HCT116 (cell line): ENCODE measurements around the gene ABCG1. TPM values are rescaled to one million over a fixed set of nuclear protein-coding genes. Genes with fewer than 3 reads are reported as not detected.

ENCODE experiments used
- ATAC-seq: fragments of 200-7000 bp; cut with Tn5 transposase; 2 replicates; pipeline ENCODE4 v1.9.1; 2020; ENCODE audit warnings: mild to moderate bottlenecking, moderate library complexity
- BruUV-seq: library from RNA; stranded (reverse); fragments of 400-500 nt; replicated peaks from 2 replicates; lab custom pipeline; 2021; lab: Mats Ljungman, UMichigan
- CTCF ChIA-PET: fragments of 300-600 bp; sonication (Branson Sonifier 250); formaldehyde crosslinking; loops from one replicate; lab custom pipeline; 2021; ENCODE audit warnings: antibody characterized with exemption; lab: Charles Lee
- POLR2A ChIA-PET: fragments of 300-600, 350-600 bp; sonication (Branson Sonifier 250); formaldehyde crosslinking; loops from one replicate; lab custom pipeline; 2021; ENCODE audit warnings: antibody characterized with exemption; lab: Charles Lee
- RAD21 ChIA-PET, 2 experiments: fragments of 300-600 bp; sonication (Branson Sonifier 250); formaldehyde crosslinking; loops; one replicate each; lab custom pipeline; 2023; ENCODE audit warnings: low total read pairs in 2 of 2; ENCODE audit not compliant: uncharacterized antibody in 2 of 2, unreplicated experiment in 2 of 2, low non-redundant PET in 1 of 2; lab: Charles Lee
- DNase-seq: peaks from one replicate; pipeline ENCODE4 v3.0.0-alpha.2; 2010; ENCODE audit warnings: low read depth, low spot score
- H2AFZ ChIP-seq: fragments of 200-600 bp; shearing (Covaris generic), sonication (generic); 2 replicates; pipeline ENCODE4 v1.6.1; 2017; ENCODE audit warnings: low read depth, mixed run types, mixed read lengths, antibody characterized with exemption, low read length; ENCODE audit not compliant: poor library complexity, severe bottlenecking
- H3K27ac ChIP-seq: 2 replicates; pipeline ENCODE4 v1.5.1; 2012; ENCODE audit warnings: low read depth, low read length
- H3K27me3 ChIP-seq: fragments of 200-600 bp; sonication (generic); 2 replicates; pipeline ENCODE4 v1.6.1; 2016; ENCODE audit warnings: mixed run types, low read length, mixed read lengths; ENCODE audit not compliant: insufficient read depth
- H3K36me3 ChIP-seq, 2 experiments: fragments of 200-500 bp in 1 of 2; fragments of 200-600 bp in 1 of 2; sonication (Bioruptor generic) in 1 of 2; sonication (generic) in 1 of 2; 2 replicates each; pipeline versions ENCODE4 v1.5.1 to v1.6.1; 2014 to 2016; ENCODE audit warnings: low read length in 2 of 2, inconsistent platforms in 1 of 2, mixed read lengths in 1 of 2, mixed run types in 1 of 2; ENCODE audit not compliant: insufficient read depth in 2 of 2, control insufficient read depth in 1 of 2
- H3K4me1 ChIP-seq, 2 experiments: fragments of 200-600 bp in 1 of 2; sonication (generic) in 1 of 2; 2 replicates each; pipeline versions ENCODE4 v1.5.1 to v1.6.1; 2012 to 2017; ENCODE audit warnings: low read length in 2 of 2, inconsistent platforms in 1 of 2, mild to moderate bottlenecking in 1 of 2, mixed read lengths in 1 of 2, mixed run types in 1 of 2, moderate library complexity in 1 of 2; ENCODE audit not compliant: insufficient read depth in 2 of 2, control insufficient read depth in 1 of 2
- H3K4me2 ChIP-seq: fragments of 200-600 bp; sonication (generic); 2 replicates; pipeline ENCODE4 v1.6.1; 2017; ENCODE audit warnings: mixed run types, low read length, mixed read lengths
- H3K4me3 ChIP-seq, 2 experiments: fragments of 200-600 bp in 1 of 2; sonication (generic) in 1 of 2; replicated peaks in 1 of 2; 2 replicates each; pipeline ENCODE4 v1.5.1; 2011 to 2016; ENCODE audit warnings: low read length in 2 of 2, control low read depth in 1 of 2, low read depth in 1 of 2, mild to moderate bottlenecking in 1 of 2, mixed read lengths in 1 of 2, mixed run types in 1 of 2
- H3K79me2 ChIP-seq: fragments of 200-600 bp; sonication (generic); 2 replicates; pipeline ENCODE4 v1.6.1; 2017; ENCODE audit warnings: mild to moderate bottlenecking, mixed run types, low read length, moderate library complexity, mixed read lengths; ENCODE audit not compliant: insufficient read depth
- H3K9ac ChIP-seq: fragments of 200-600 bp; sonication (generic); 2 replicates; pipeline ENCODE4 v1.6.1; 2016; ENCODE audit warnings: low read length, mixed read lengths
- H3K9me2 ChIP-seq: fragments of 200-600 bp; sonication (generic), shearing (Covaris generic); 2 replicates; pipeline ENCODE4 v1.6.1; 2017; ENCODE audit warnings: mixed run types, mild to moderate bottlenecking, moderate library complexity; ENCODE audit not compliant: insufficient read depth
- H3K9me3 ChIP-seq, 2 experiments: fragments of 200-500 bp in 1 of 2; fragments of 200-600 bp in 1 of 2; sonication (Bioruptor generic) in 1 of 2; sonication (generic) in 1 of 2; 2 replicates each; pipeline ENCODE4 v1.6.1; 2014 to 2017; ENCODE audit warnings: low read length in 2 of 2, mixed read lengths in 2 of 2, inconsistent platforms in 1 of 2, low read depth in 1 of 2, mild to moderate bottlenecking in 1 of 2, mixed run types in 1 of 2, moderate library complexity in 1 of 2; ENCODE audit not compliant: control insufficient read depth in 1 of 2, insufficient read depth in 1 of 2
- H4K20me1 ChIP-seq: fragments of 200-600 bp; sonication (generic), shearing (Covaris generic); 2 replicates; pipeline ENCODE4 v1.6.1; 2017; ENCODE audit warnings: mixed run types, mild to moderate bottlenecking, moderate library complexity; ENCODE audit not compliant: insufficient read depth
- CBX3 ChIP-seq: IDR thresholded peaks from 2 replicates; pipeline ENCODE4 v1.6.1; 2012; ENCODE audit warnings: low read depth
- CEBPB ChIP-seq: IDR thresholded peaks from 2 replicates; pipeline ENCODE4 v1.6.1; 2012; ENCODE audit warnings: low read depth
- CTCF ChIP-seq, 3 experiments: fragments of 200-600 bp in 1 of 3; sonication (generic) in 1 of 3; IDR thresholded peaks in 2 of 3; conservative IDR thresholded peaks in 1 of 3; 2 replicates each; pipeline ENCODE4 v1.5.1; 2012 to 2017; ENCODE audit warnings: low read depth in 2 of 3, low read length in 2 of 3, antibody characterized with exemption in 1 of 3, borderline replicate concordance in 1 of 3, control low read depth in 1 of 3, mild to moderate bottlenecking in 1 of 3, mixed read lengths in 1 of 3, mixed run types in 1 of 3, moderate library complexity in 1 of 3; ENCODE audit not compliant: insufficient read depth in 1 of 3
- EGR1 ChIP-seq: IDR thresholded peaks from 2 replicates; pipeline ENCODE4 v1.6.1; 2012; ENCODE audit warnings: low read depth
- FOSL1 ChIP-seq: IDR thresholded peaks from 2 replicates; pipeline ENCODE4 v1.6.1; 2012; ENCODE audit warnings: low read depth
- MAX ChIP-seq: IDR thresholded peaks from 2 replicates; pipeline ENCODE4 v1.6.1; 2012
- POLR2AphosphoS5 ChIP-seq: IDR thresholded peaks from 2 replicates; pipeline ENCODE4 v1.6.1; 2011; ENCODE audit warnings: mild to moderate bottlenecking, low read depth, low read length, moderate library complexity
- REST ChIP-seq: IDR thresholded peaks from 2 replicates; pipeline ENCODE4 v1.6.1; 2012; ENCODE audit warnings: low read depth
- SIN3A ChIP-seq: IDR thresholded peaks from 2 replicates; pipeline ENCODE4 v1.6.1; 2012; ENCODE audit warnings: low read depth
- TCF7L2 ChIP-seq: IDR thresholded peaks from 2 replicates; pipeline ENCODE4 v1.7.0; 2011; ENCODE audit warnings: borderline replicate concordance, inconsistent platforms; ENCODE audit not compliant: insufficient read depth, insufficient read length; ENCODE audit errors: extremely low read depth
- YY1 ChIP-seq: IDR thresholded peaks from 2 replicates; pipeline ENCODE4 v1.6.1; 2011; ENCODE audit warnings: low read length, low read depth, moderate library complexity, mild to moderate bottlenecking; ENCODE audit not compliant: insufficient replicate concordance; ENCODE audit errors: extremely low read depth
- ZFX ChIP-seq: fragments of 450-650 bp; IDR thresholded peaks from 2 replicates; pipeline ENCODE4 v1.6.1; 2017
- ZNF274 ChIP-seq: fragments of 200-500 bp; sonication (Bioruptor generic); IDR thresholded peaks from 2 replicates; pipeline ENCODE4 v1.6.1; 2014; ENCODE audit warnings: mild to moderate bottlenecking, low read depth, low read length, inconsistent platforms
- intact Hi-C: fragments of 100-400 bp; cut with micrococcal nuclease; formaldehyde crosslinking; loops from 2 replicates; pipeline ENCODE4 v1.10.0; 2022
- total RNA-seq: library from RNA; stranded (reverse); gene quantifications from one replicate; pipeline ENCODE4 v1.2.1, GENCODE V29; 2021; ENCODE audit not compliant: unreplicated experiment

The ABCG1 gene
- total RNA-seq, 1 experiment from 2014 or later, result 1.6 TPM

- no peaks in the 10 kb centered on the region for H4K20me1 ChIP-seq
- DNase-seq, result no peak
- CTCF ChIA-PET, result no interaction called here
- H3K4me2 ChIP-seq, result no peak overlapping the region
- no TSS peak for BruUV-seq
- no peak for ATAC-seq
- H3K27ac ChIP-seq, result no peak overlapping the region
- no peaks in the 10 kb centered on the region for H3K9me3 ChIP-seq
- POLR2A ChIA-PET, result no interaction called here
- no peak for TF ChIP-seq ZFX
- TF ChIP-seq CEBPB, result no peak
- TF ChIP-seq EGR1, result no peak
- no peak for TF ChIP-seq CTCF (IDR thresholded peaks at IDR 0.05 in 2 of 3, conservative IDR thresholded peaks at IDR 0.05 in 1 of 3; ENCODE audit: borderline replicate concordance in 1 of 3, insufficient read depth in 1 of 3, low read depth in 2 of 3, low read length in 2 of 3)
- TF ChIP-seq ZNF274, result no peak
- no peak for TF ChIP-seq TCF7L2
- TF ChIP-seq, all 23 proteins: peak for 0
- Histone ChIP-seq H3K9me2 (no peaks in the 10 kb centered on the region), H3K27me3 (no peaks in the 10 kb centered on the region), H2AFZ (no peak overlapping the region), H3K4me1 (no peaks in the 10 kb centered on the region; a peak in 1 of 4 replicates), H3K4me3 (no peak overlapping the region), H3K36me3 (no peaks in the 10 kb centered on the region), H3K79me2 (no peaks in the 10 kb centered on the region), H3K9ac (no peak overlapping the region)
- intact Hi-C loops, result no loop called here
- RAD21 ChIA-PET, result no interaction called here
Observed at GRCh38 chr21:42314616-42315295, 95.8 kb downstream of the ABCG1 start.

GRCh38 chr21:42315296-42315891 is 96.5 kb downstream of the ABCG1 start, which contains the start of gene TFF3:
TFF3 (minus strand) TSS chr21:42315409; CDS start chr21:42315374, 35 bp downstream.
- Histone ChIP-seq H3K9me2 (no peaks in the 10 kb centered on the region), H3K9ac (no peak within 1 kb of the TSS), H3K79me2 (no peaks in the 10 kb centered on the region), H3K9me3 (no peaks in the 10 kb centered on the region), H4K20me1 (no peaks in the 10 kb centered on the region), H3K27ac (no peak within 1 kb of the TSS), H2AFZ (no peak within 1 kb of the TSS), H3K4me1 (no peaks in the 10 kb centered on the region; a peak in 1 of 4 replicates), H3K36me3 (no peaks in the 10 kb centered on the region), H3K4me3 (no peak within 1 kb of the TSS), H3K4me2 (no peak within 1 kb of the TSS), H3K27me3 (no peaks in the 10 kb centered on the region)
- intact Hi-C loops, result no loop called here
- ChIA-PET RAD21 (no interaction called here), POLR2A (no interaction called here), CTCF (no interaction called here)
- no TSS peak for BruUV-seq
- no peak for DNase-seq
- ATAC-seq, result no peak
- TF ChIP-seq MAX (no peak), FOSL1 (no peak), SIN3A (no peak), ZFX (no peak), YY1 (no peak), REST (no peak), CBX3 (no peak), POLR2AphosphoS5 (no peak), ZNF274 (no peak)
